TTC549 (cell line): Measurements from ENCODE around the gene GZMM.
A peak's percentile ranks its signal among the peaks of the same experiment; 100 is the strongest.

Experiments used
- FAIRE-seq: peaks from 2 replicates; lab custom pipeline; 2012; peaks lifted over from hg19 to GRCh38; lab: Jason Lieb, UNC

Gene GZMM

GRCh38 chr19:566844-567243 lies 23.0 kb downstream of the GZMM start:
- FAIRE-seq, result no peak

GRCh38 chr19:567296-567900 lies 23.5 kb downstream of the GZMM start:
- no peak for FAIRE-seq

GRCh38 chr19:570251-570686 lies 26.4 kb downstream of the GZMM start:
- no peak for FAIRE-seq

- FAIRE-seq, result no peak
Observed at GRCh38 chr19:570937-571565, 27.2 kb downstream of the GZMM start.

- FAIRE-seq, result no peak
Observed at GRCh38 chr19:571566-571974, 27.7 kb downstream of the GZMM start.

- peak; percentile 9 for FAIRE-seq
Observed at GRCh38 chr19:572140-572742, 28.4 kb downstream of the GZMM start, which contains the start of gene BSG. BSG (plus strand) TSS chr19:572596; CDS start chr19:572635, 39 bp downstream.

GRCh38 chr19:572743-573518 lies 29.1 kb downstream of the GZMM start:
- FAIRE-seq, result no peak

GRCh38 chr19:573519-573825 lies 29.6 kb downstream of the GZMM start:
- FAIRE-seq, result no peak

GRCh38 chr19:574658-575526 lies 31.0 kb downstream of the GZMM start:
- FAIRE-seq, result no peak

- FAIRE-seq, result no peak
Observed at GRCh38 chr19:575527-576506, 32.0 kb downstream of the GZMM start.

- no peak for FAIRE-seq
Observed at GRCh38 chr19:576768-577438, 33.0 kb downstream of the GZMM start.

- FAIRE-seq, result no peak
Observed at GRCh38 chr19:577439-578392, 33.9 kb downstream of the GZMM start.

GRCh38 chr19:579111-579841 lies 35.4 kb downstream of the GZMM start:
- no peak for FAIRE-seq

GRCh38 chr19:579842-580155 lies 35.9 kb downstream of the GZMM start:
- FAIRE-seq, result no peak

- no peak for FAIRE-seq
Observed at GRCh38 chr19:580274-580835, 36.5 kb downstream of the GZMM start.

- no peak for FAIRE-seq
Observed at GRCh38 chr19:581399-582111, 37.7 kb downstream of the GZMM start.

GRCh38 chr19:582497-583197 lies 38.8 kb downstream of the GZMM start:
- no peak for FAIRE-seq
